PC-9 (cell line): ENCODE data around the gene PRPF4. TPM values are rescaled to one million over a fixed set of nuclear protein-coding genes. Genes with fewer than 3 reads are reported as not detected.

Experiments used
- BruUV-seq: library from RNA; stranded (reverse); fragments of 400-500 nt; replicated peaks from 2 replicates; lab custom pipeline; 2021; lab: Mats Ljungman, UMichigan
- CTCF ChIA-PET: fragments of 300-600 bp; sonication (Branson Sonifier 250); formaldehyde crosslinking; loops from one replicate; lab custom pipeline; 2022; ENCODE audit warnings: antibody characterized with exemption; lab: Charles Lee
- POLR2A ChIA-PET: fragments of 300-600 bp; sonication (Branson Sonifier 250); formaldehyde crosslinking; loops from one replicate; lab custom pipeline; 2022; ENCODE audit warnings: antibody characterized with exemption; ENCODE audit not compliant: unreplicated experiment; lab: Charles Lee
- DNase-seq, 2 experiments: peaks; one replicate each; pipeline versions ENCODE4 v3.0.0 to v3.0.0-alpha.2; 2015 to 2022; ENCODE audit warnings: mixed read lengths in 1 of 2
- H2AFZ ChIP-seq: fragments of 200-600 bp; sonication (generic); 2 replicates; pipeline ENCODE4 v1.8.1; 2017; ENCODE audit warnings: antibody characterized with exemption
- H3F3A ChIP-seq: fragments of 200-600 bp; sonication (generic); 2 replicates; pipeline ENCODE4 v1.8.1; 2017; ENCODE audit warnings: antibody characterized with exemption, mild to moderate bottlenecking, low read depth; ENCODE audit not compliant: insufficient read depth
- H3K27ac ChIP-seq: fragments of 200-600 bp; sonication (generic); 2 replicates; pipeline ENCODE4 v1.6.1; 2016; ENCODE audit warnings: mixed run types
- H3K27me3 ChIP-seq: fragments of 200-600 bp; sonication (generic); 2 replicates; pipeline ENCODE4 v1.6.1; 2016; ENCODE audit warnings: low read depth, mixed run types; ENCODE audit not compliant: insufficient read depth
- H3K36me3 ChIP-seq: fragments of 200-600 bp; sonication (generic); 2 replicates; pipeline ENCODE4 v1.6.1; 2016; ENCODE audit warnings: low read depth, mixed run types
- H3K4me1 ChIP-seq: fragments of 200-600 bp; sonication (generic); replicated peaks from 2 replicates; pipeline ENCODE4 v1.6.1; 2016; ENCODE audit warnings: mixed run types; ENCODE audit not compliant: insufficient read depth
- H3K4me2 ChIP-seq: fragments of 200-600 bp; sonication (generic); 2 replicates; pipeline ENCODE4 v1.6.1; 2017; ENCODE audit warnings: mixed run types
- H3K4me3 ChIP-seq: fragments of 200-600 bp; sonication (generic); 2 replicates; pipeline ENCODE4 v1.6.1; 2016; ENCODE audit warnings: mixed run types
- H3K79me2 ChIP-seq: fragments of 200-600 bp; sonication (generic); 2 replicates; pipeline ENCODE4 v1.6.1; 2017; ENCODE audit warnings: low read depth, mixed run types
- H3K9me2 ChIP-seq: fragments of 200-600 bp; sonication (generic); 2 replicates; pipeline ENCODE4 v1.8.1; 2017; ENCODE audit warnings: mild to moderate bottlenecking; ENCODE audit not compliant: insufficient read depth
- H3K9me3 ChIP-seq: fragments of 200-600 bp; sonication (generic); 2 replicates; pipeline ENCODE4 v1.8.1; 2016; ENCODE audit warnings: low read depth; ENCODE audit not compliant: insufficient read depth
- H4K20me1 ChIP-seq: fragments of 200-600 bp; sonication (generic); 2 replicates; pipeline ENCODE4 v1.8.1; 2017; ENCODE audit not compliant: insufficient read depth
- EZH2 ChIP-seq: fragments of 200-600 bp; sonication (generic); IDR thresholded peaks from 2 replicates; pipeline ENCODE4 v1.8.0; 2017; ENCODE audit warnings: antibody characterized with exemption, low read depth
- intact Hi-C: fragments of 100-400 bp; cut with micrococcal nuclease; formaldehyde crosslinking; loops from one replicate; pipeline ENCODE4 v1.10.0; 2022; ENCODE audit not compliant: unreplicated experiment
- total RNA-seq: library from RNA; stranded (reverse); gene quantifications from 2 replicates; pipeline ENCODE4 v1.2.3, GENCODE V29; 2021
- TF ChIP-seq, protein P1 (sequence below): fragments of 200-600 bp; sonication (generic); conservative IDR thresholded peaks from 2 replicates; pipeline ENCODE4 v1.6.1; 2017; ENCODE audit warnings: mixed run types, antibody characterized with exemption, mild to moderate bottlenecking, moderate library complexity

PRPF4 gene
- total RNA-seq, 1 experiment from 2014 or later: 36.3 TPM

- DNase-seq: no peak
- ChIA-PET POLR2A (no interaction called here), CTCF (no interaction called here)
- no peaks in the 10 kb centered on the region for H3K36me3 ChIP-seq
- no peaks in the 10 kb centered on the region for H3F3A ChIP-seq
- no peaks in the 10 kb centered on the region for H3K9me3 ChIP-seq
- no peaks in the 10 kb centered on the region for H3K9me2 ChIP-seq
- BruUV-seq: no TSS peak
- H3K4me3 ChIP-seq: no peak overlapping the region
- TF ChIP-seq, protein P1, sequence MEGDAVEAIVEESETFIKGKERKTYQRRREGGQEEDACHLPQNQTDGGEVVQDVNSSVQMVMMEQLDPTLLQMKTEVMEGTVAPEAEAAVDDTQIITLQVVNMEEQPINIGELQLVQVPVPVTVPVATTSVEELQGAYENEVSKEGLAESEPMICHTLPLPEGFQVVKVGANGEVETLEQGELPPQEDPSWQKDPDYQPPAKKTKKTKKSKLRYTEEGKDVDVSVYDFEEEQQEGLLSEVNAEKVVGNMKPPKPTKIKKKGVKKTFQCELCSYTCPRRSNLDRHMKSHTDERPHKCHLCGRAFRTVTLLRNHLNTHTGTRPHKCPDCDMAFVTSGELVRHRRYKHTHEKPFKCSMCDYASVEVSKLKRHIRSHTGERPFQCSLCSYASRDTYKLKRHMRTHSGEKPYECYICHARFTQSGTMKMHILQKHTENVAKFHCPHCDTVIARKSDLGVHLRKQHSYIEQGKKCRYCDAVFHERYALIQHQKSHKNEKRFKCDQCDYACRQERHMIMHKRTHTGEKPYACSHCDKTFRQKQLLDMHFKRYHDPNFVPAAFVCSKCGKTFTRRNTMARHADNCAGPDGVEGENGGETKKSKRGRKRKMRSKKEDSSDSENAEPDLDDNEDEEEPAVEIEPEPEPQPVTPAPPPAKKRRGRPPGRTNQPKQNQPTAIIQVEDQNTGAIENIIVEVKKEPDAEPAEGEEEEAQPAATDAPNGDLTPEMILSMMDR: no peak
- TF ChIP-seq EZH2: no peak
- intact Hi-C loops: no loop called here
- H3K4me1 ChIP-seq: no peaks in the 10 kb centered on the region
- no peak overlapping the region for H3K4me2 ChIP-seq
- H2AFZ ChIP-seq: no peak overlapping the region
- no peaks in the 10 kb centered on the region for H3K79me2 ChIP-seq
- no peaks in the 10 kb centered on the region for H4K20me1 ChIP-seq
- no peak overlapping the region for H3K27ac ChIP-seq
- H3K27me3 ChIP-seq: no peaks in the 10 kb centered on the region
These were observed 20.5 kb upstream of the PRPF4 start for GRCh38 chr9:113254991-113255390.

- Histone ChIP-seq H3K4me3 (no peak overlapping the region), H3K4me2 (no peak overlapping the region), H3K27ac (no peak overlapping the region), H3K9me2 (no peaks in the 10 kb centered on the region), H3K79me2 (no peaks in the 10 kb centered on the region), H3F3A (no peaks in the 10 kb centered on the region), H2AFZ (no peak overlapping the region), H3K36me3 (no peaks in the 10 kb centered on the region), H3K4me1 (no peaks in the 10 kb centered on the region), H3K9me3 (no peaks in the 10 kb centered on the region), H3K27me3 (no peaks in the 10 kb centered on the region), H4K20me1 (no peaks in the 10 kb centered on the region)
- DNase-seq: no peak
- intact Hi-C loops: no loop called here
- no peak for TF ChIP-seq EZH2
- TF ChIP-seq, protein P1: no peak
- no TSS peak for BruUV-seq
- POLR2A ChIA-PET: no interaction called here
- CTCF ChIA-PET: no interaction called here
These were observed 20.0 kb upstream of the PRPF4 start for GRCh38 chr9:113255438-113255837.

GRCh38 chr9:113257863-113258262 lies 17.6 kb upstream of the PRPF4 start:
- Histone ChIP-seq H3K4me2 (no peak overlapping the region), H3K27ac (no peak overlapping the region), H3K4me1 (no peaks in the 10 kb centered on the region), H3K79me2 (no peaks in the 10 kb centered on the region), H3K36me3 (no peaks in the 10 kb centered on the region), H3K9me2 (no peaks in the 10 kb centered on the region), H3F3A (no peaks in the 10 kb centered on the region), H3K27me3 (no peaks in the 10 kb centered on the region), H3K9me3 (no peaks in the 10 kb centered on the region), H2AFZ (no peak overlapping the region), H4K20me1 (no peaks in the 10 kb centered on the region), H3K4me3 (no peak overlapping the region)
- no TSS peak for BruUV-seq
- intact Hi-C loops: no loop called here
- CTCF ChIA-PET: no interaction called here
- TF ChIP-seq, protein P1: no peak
- no peak for TF ChIP-seq EZH2
- POLR2A ChIA-PET: no interaction called here
- DNase-seq: no peak
